ENCODE measurements around the gene RNU1-3. TPM values are rescaled to one million over a fixed set of nuclear protein-coding genes. Genes with fewer than 3 reads are reported as not detected.
"Not testable (repeated sequence)": the region's sequence is repeated elsewhere in the genome, so short reads cannot be mapped to it uniquely, and the experiment has no call there.

RNU1-3 gene
- total RNA-seq, 4 donors from 2014 or later, result under 0.01 TPM

- H3K27me3 ChIP-seq; intact Hi-C loops (cut with DNase I); H3K36me3 ChIP-seq; H3K9me3 ChIP-seq: not testable (repeated sequence)
- TF ChIP-seq POLR2A (IDR thresholded peaks at IDR 0.05), result peak in 1 of 2 donors; percentile 56
- TF ChIP-seq, protein P1, sequence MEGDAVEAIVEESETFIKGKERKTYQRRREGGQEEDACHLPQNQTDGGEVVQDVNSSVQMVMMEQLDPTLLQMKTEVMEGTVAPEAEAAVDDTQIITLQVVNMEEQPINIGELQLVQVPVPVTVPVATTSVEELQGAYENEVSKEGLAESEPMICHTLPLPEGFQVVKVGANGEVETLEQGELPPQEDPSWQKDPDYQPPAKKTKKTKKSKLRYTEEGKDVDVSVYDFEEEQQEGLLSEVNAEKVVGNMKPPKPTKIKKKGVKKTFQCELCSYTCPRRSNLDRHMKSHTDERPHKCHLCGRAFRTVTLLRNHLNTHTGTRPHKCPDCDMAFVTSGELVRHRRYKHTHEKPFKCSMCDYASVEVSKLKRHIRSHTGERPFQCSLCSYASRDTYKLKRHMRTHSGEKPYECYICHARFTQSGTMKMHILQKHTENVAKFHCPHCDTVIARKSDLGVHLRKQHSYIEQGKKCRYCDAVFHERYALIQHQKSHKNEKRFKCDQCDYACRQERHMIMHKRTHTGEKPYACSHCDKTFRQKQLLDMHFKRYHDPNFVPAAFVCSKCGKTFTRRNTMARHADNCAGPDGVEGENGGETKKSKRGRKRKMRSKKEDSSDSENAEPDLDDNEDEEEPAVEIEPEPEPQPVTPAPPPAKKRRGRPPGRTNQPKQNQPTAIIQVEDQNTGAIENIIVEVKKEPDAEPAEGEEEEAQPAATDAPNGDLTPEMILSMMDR (IDR thresholded peaks at IDR 0.05), result peak in 3 of 6 experiments; percentile 44 to 55 (median 50)
- peaks cover 22 to 34% of the 10 kb centered on the region in 2 donors for H3K4me1 ChIP-seq
- H3K4me3 ChIP-seq (replicated peaks in 1 of 3), result peak overlapping the region; percentile 90 to 98 (median 96)
- peak; percentile 93 to 96 for DNase-seq
- H3K27ac ChIP-seq, result peak overlapping the region; percentile 40 to 76 (median 72)
- 10 to 11% methylated on average over 61 of the region's 61 CpGs for WGBS, 2 donors
Measured at GRCh38 chr1:16644482-16645270, 22.1 kb downstream of the RNU1-3 start.

- Histone ChIP-seq H3K27me3 (no peaks in the 10 kb centered on the region), H3K9me3 (no peaks in the 10 kb centered on the region), H3K4me3 (replicated peaks in 1 of 3) (peak overlapping the region; percentile 90 to 98 (median 96)), H3K36me3 (no peaks in the 10 kb centered on the region), H3K4me1 (peaks cover 22 to 34% of the 10 kb centered on the region in 2 donors), H3K27ac (peak overlapping the region; percentile 40 to 76 (median 72))
- WGBS, 2 donors, result 0 to 1% methylated on average over 15 to 16 of the region's 16 CpGs
- DNase-seq, result no peak
- no peak for TF ChIP-seq POLR2A (IDR thresholded peaks at IDR 0.05)
- TF ChIP-seq, protein P1 (IDR thresholded peaks at IDR 0.05), result no peak
- intact Hi-C loops (cut with DNase I), result no loop called here
Measured at GRCh38 chr1:16644193-16644481, 22.6 kb downstream of the RNU1-3 start.

DNA sequence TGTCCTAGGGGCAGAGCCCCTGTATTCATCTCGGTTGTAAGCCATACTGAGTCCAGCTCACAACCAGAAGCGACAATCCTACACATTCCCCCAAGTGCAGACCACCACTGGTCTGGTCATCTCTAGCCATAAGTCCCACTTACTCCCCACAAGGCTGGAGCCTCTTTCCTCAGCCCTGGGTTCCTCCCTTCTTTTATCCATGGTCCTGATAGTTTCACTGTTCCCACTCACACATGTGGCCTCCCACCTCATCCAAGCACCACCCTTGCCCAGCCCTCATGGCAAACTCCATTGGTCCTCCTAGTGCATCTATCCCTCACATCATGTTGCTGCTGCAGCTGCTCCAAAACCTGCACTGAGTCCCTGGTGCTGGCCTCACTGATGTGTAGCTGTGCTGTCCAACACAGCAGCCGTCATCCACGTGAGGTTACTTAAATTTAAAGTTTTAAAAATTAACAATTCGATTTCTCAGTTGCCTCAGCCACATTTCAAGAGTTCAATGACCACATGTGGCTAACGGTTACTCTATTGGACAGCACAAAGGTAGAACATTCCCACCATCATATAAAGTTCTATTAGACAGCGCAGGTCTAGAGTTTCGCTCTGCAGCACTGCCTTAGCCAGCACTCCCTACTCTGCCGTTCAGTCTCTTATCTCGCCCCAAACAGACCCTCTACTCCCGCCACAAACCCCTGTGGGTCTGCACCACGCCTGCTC is 23.1 kb downstream of the RNU1-3 start:
- peaks cover 22 to 34% of the 10 kb centered on the region in 2 donors for H3K4me1 ChIP-seq

DNA sequence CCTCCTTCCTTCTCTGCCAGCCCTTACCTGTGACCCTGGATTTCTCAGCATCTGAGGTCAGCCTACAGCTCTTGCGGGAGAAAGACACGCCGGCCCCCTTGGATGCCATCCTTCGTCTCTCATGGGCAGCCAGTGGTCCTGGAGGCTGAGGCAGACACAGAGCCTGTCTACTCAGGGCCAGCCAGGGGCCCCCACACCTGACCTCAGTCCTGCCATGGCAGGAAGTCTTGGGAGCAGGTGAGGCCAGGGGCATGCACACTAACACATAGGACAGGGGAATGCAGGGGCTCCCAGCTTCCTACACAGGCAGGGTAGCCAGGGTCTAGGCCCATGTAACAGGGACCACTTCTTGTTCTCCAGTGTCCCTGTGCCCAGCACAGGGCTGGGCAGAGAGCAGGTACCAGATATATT is 23.7 kb downstream of the RNU1-3 start:
- intact Hi-C loops (cut with DNase I); H3K36me3 ChIP-seq; H3K4me3 ChIP-seq (replicated peaks in 1 of 3); H3K27ac ChIP-seq; H3K9me3 ChIP-seq; H3K27me3 ChIP-seq: not testable (repeated sequence)
- DNase-seq, result peak in 1 of 2 donors; percentile 3
- H3K4me1 ChIP-seq, result peaks cover 22 to 31% of the 10 kb centered on the region in 2 donors
- 88 to 100% methylated on average over 4 of the region's 4 CpGs for WGBS, 2 donors

More for the DNA sequence above, 23.1 kb downstream of the RNU1-3 start:
- peak; percentile 4 to 7 for DNase-seq
- intact Hi-C loops (cut with DNase I); H3K36me3 ChIP-seq; H3K27me3 ChIP-seq; H3K9me3 ChIP-seq: not testable (repeated sequence)
- 28 to 32% methylated on average over 12 of the region's 12 CpGs for WGBS, 2 donors
- Histone ChIP-seq H3K4me3 (replicated peaks in 1 of 3) (peak overlapping the region; percentile 90 to 98 (median 96)), H3K27ac (peak overlapping the region in 1 of 3 donors; percentile 76)

- peak in 1 of 2 donors; percentile 0 for DNase-seq
- WGBS, 2 donors, result 75 to 80% methylated on average over 6 to 9 of the region's 9 CpGs
- H3K9me3 ChIP-seq; H3K27me3 ChIP-seq; intact Hi-C loops (cut with DNase I); H3K4me3 ChIP-seq (replicated peaks in 1 of 3); H3K27ac ChIP-seq; H3K36me3 ChIP-seq: not testable (repeated sequence)
- peaks cover 22 to 28% of the 10 kb centered on the region in 2 donors for H3K4me1 ChIP-seq
Measured at GRCh38 chr1:16642025-16642966, 24.5 kb downstream of the RNU1-3 start.

GRCh38 chr1:16641159-16641975 is 25.4 kb downstream of the RNU1-3 start:
- H3K27ac ChIP-seq; H3K36me3 ChIP-seq; H3K9me3 ChIP-seq; intact Hi-C loops (cut with DNase I); H3K27me3 ChIP-seq; H3K4me3 ChIP-seq (replicated peaks in 1 of 3); DNase-seq: not testable (repeated sequence)
- peaks cover 22 to 28% of the 10 kb centered on the region in 2 donors for H3K4me1 ChIP-seq
- WGBS, 2 donors, result 94 to 95% methylated on average over 8 of the region's 8 CpGs

DNA sequence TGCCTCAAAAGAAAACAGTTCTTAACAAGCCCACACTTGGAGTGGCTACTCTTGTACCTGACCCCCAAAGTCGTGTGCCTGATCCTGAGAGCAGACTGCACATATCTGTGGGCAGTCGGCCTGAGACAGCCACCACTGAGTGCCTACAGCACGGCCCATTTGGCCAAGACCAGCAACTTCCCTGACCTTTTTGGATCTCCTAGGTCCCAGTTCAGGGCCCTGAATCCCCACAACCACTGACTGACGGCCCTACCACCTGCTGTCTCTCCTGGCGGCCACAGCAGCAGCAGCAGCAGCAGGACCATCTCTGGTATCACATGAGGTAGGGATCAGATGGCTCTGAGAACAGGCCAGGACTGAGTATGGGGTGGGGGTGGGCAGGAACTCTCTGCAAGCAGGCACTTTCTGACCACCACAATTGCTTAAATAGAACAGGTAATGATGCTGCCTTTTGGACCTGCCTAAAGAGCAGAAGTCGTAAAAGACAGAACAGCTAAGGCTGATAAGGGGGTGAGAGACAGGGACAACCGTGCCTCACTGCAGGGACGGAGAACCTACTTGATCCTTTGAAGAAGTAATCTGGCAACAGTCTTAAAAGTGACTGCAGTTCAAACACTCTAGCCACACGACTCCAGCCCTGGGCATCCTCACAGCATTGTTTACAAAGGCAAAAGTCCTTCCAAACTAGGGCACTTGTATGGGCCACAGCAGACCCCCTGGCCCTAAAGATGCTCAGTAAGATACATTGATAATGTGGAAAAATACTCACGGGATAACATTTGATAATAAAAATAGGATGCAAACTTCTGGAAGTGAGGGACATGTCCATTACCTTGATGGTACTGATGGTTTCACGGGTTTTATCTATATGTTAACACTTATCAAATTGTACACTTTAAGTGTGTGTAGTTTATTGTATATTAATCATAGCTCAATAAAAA is 27.4 kb downstream of the RNU1-3 start:
- H3K36me3 ChIP-seq; H3K27ac ChIP-seq; H3K27me3 ChIP-seq; intact Hi-C loops (cut with DNase I); H3K9me3 ChIP-seq; H3K4me3 ChIP-seq (replicated peaks in 1 of 3): not testable (repeated sequence)
- DNase-seq, result peak in 1 of 2 donors; percentile 2
- peaks cover 14 to 19% of the 10 kb centered on the region in 2 donors for H3K4me1 ChIP-seq
- 79 to 81% methylated on average over 11 of the region's 11 CpGs for WGBS, 2 donors

GRCh38 chr1:16637941-16638778 is 28.6 kb downstream of the RNU1-3 start:
- H3K4me1 ChIP-seq, result peaks cover 6 to 10% of the 10 kb centered on the region in 2 donors
- H3K27me3 ChIP-seq; H3K27ac ChIP-seq; intact Hi-C loops (cut with DNase I); H3K4me3 ChIP-seq (replicated peaks in 1 of 3); H3K9me3 ChIP-seq: not testable (repeated sequence)
- WGBS, 2 donors, result 90 to 91% methylated on average over 5 to 6 of the region's 6 CpGs
- peak in 1 of 2 donors; percentile 1 for DNase-seq
- H3K36me3 ChIP-seq, result peaks cover 9 to 10% of the 10 kb centered on the region in 2 donors
